Measurements from ENCODE around the gene ADSL.

DNA sequence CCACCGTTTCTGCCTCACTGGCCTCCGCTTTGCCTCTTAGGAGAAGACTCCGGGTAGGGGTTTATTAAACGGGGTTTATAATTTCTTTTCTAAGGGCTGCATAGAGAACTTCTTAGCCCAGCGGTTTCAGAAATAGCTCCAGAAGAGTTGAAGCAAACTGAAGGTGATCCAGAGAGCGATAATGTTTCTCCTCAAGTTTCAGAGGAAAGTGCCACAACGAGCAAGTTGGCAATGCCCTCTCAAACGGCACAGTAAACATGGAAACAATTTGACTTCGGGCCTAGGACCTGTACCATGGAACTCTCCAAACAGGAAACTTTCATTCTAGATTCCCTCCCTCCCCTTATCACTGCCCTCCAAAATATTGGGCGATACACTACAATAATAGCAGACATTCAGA, 1.0 kb downstream of the ADSL start:
- TF ChIP-seq CTCF (IDR thresholded peaks at IDR 0.05) (no peak), POLR2A (IDR thresholded peaks at IDR 0.05) (no peak)

Measured in lower leg skin (tissue), 3 donors.